Pancreas (tissue), 10 donors: ENCODE measurements around the gene SNED1. TPM values are rescaled to one million over a fixed set of nuclear protein-coding genes. Genes with fewer than 3 reads are reported as not detected.

Source experiments
- ATAC-seq, 4 donors: fragments of 200-7000 bp; cut with Tn5 transposase; one replicate each; pipeline versions ENCODE4 v1.8.0 to v1.9.1; 2020; ENCODE audit warnings: mild to moderate bottlenecking in 4 of 4, moderate library complexity in 4 of 4
- DNase-seq, 6 donors: peaks; one replicate each; pipeline ENCODE4 v3.0.0-alpha.2; 2020
- FAIRE-seq: peaks from 2 replicates; lab custom pipeline; 2012; peaks lifted over from hg19 to GRCh38; lab: Jason Lieb, UNC
- H3K27ac ChIP-seq, 4 donors: fragments of 200-600 bp; sonication (generic); 1 replicate in 3 of 4; 2 replicates in 1 of 4; pipeline versions ENCODE4 v1.5.0 to v1.8.0; 2020
- H3K27me3 ChIP-seq, 4 donors: fragments of 200-600 bp; one replicate each; pipeline ENCODE4 v1.8.0; 2021
- H3K36me3 ChIP-seq, 3 donors: fragments of 200-600 bp; sonication (generic) in 1 of 3; one replicate each; pipeline versions ENCODE4 v1.5.0 to v1.8.0; 2020 to 2021
- H3K4me1 ChIP-seq, 3 donors: fragments of 200-600 bp; one replicate each; pipeline ENCODE4 v1.8.0; 2021
- H3K4me3 ChIP-seq, 4 donors: fragments of 200-600 bp; sonication (generic) in 2 of 4; one replicate each; pipeline versions ENCODE4 v1.5.0 to v1.8.0; 2020 to 2021
- H3K9me3 ChIP-seq, 4 donors: fragments of 200-600 bp; one replicate each; pipeline ENCODE4 v1.8.0; 2021
- WGBS, 2 donors: extraction: QIAGEN DNeasy Blood & Tissue Kit; methylation state at CpG; one replicate each; pipeline ENCODE4 v1.1.7; 2013; 5-methylcytosine and 5-hydroxymethylcytosine counted together
- intact Hi-C, 3 donors: fragments of 100-400 bp; cut with DNase I; formaldehyde crosslinking; loops; one replicate each; pipeline versions ENCODE4 v1.11.1 to v1.14.2; 2022
- polyA plus RNA-seq, 2 donors: library from polyadenylated mRNA; stranded (reverse); fragments of 200-250 nt; gene quantifications; one replicate each; pipeline ENCODE4 v1.2.3, GENCODE V29; 2013
- total RNA-seq, 6 donors: library from RNA; stranded (reverse); fragmentation: NEBNext Ultra II Directional in 4 of 6; extraction: Animal tissue kit (Norgen Biotek cat#: 25700) in 4 of 6; gene quantifications; one replicate each; pipeline versions ENCODE4 v1.2.1 to v1.2.4, GENCODE V29; 2021 to 2023
- TF ChIP-seq, protein P1 (sequence below), 4 donors: fragments of 200-600 bp; sonication (generic) in 3 of 4; IDR thresholded peaks; one replicate each; pipeline versions ENCODE4 v1.5.0 to v1.8.0; 2021; ENCODE audit warnings: antibody characterized with exemption in 4 of 4
- donor health status: healthy with polysubstance abuse.
- donor health status: DM: no; HTN: no; CAD: no; lungs with moderate emphysema.
- donor health status: DM: no; HTN: no; CAD: no.
- donor health status: control.
- donor health status: control.
- donor health status: Bipolar disorder and iron deficiency.
- donor health status: DM: yes; HTN: yes; CAD: no.
- donor health status: DM: no; HTN: no; CAD: no.
- donor health status: DM: no; HTN: no; CAD: no.
- donor health status: DM: yes; HTN: yes; CAD: no.

Gene SNED1
- total and polyA plus RNA-seq, 8 donors, result 6.6 to 19.2 (median 10.0) TPM

DNA sequence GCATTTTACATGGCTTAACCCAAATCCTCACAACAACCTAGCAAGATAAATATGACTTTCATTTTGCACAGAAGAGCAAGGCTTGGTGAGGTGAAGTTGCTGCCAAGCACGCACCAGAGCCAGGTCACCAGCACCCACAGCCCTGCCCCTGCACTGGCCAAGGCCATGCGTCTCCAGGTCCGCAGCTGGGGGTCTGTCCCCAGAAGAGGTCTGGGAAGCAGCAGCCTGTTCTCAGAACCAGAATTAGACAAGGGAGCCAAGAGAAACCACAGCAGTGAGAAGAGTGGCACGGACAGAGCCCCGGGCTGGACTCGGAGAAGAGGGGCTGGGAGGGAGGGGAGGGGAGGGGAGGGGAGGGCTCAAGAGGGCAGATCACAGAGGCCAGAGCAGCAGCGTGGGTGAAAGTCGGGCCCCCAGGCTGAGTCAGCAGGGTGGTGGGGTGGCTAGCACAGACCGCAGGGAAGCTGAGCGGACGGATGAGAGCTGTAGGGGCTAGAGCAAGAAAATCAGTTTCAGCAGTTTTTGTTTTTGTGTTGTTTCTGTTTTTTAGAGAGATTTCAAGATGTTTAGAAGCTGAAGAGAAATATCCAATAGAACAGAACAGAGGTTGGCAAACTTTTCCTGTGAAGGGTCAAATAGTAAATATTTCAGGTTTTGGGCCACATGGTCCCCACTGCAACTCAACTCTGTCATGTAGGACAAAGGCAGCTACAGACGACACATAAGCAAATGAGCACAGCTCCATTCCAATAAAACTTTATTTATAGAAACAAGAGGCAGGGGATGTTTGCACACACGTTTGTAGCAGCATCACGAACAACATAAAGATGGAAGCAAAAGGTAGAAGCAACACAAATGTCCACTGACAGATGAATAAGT is 111.0 kb downstream of the SNED1 start:
- Histone ChIP-seq H3K4me1 (no peaks in the 10 kb centered on the region), H3K36me3 (no peaks in the 10 kb centered on the region), H3K27me3 (no peaks in the 10 kb centered on the region), H3K9me3 (no peaks in the 10 kb centered on the region), H3K4me3 (no peak overlapping the region), H3K27ac (no peak overlapping the region)
- DNase-seq (peak in 1 of 6 donors; percentile 33), FAIRE-seq (no peak), ATAC-seq (no peak)
- TF ChIP-seq, protein P1, sequence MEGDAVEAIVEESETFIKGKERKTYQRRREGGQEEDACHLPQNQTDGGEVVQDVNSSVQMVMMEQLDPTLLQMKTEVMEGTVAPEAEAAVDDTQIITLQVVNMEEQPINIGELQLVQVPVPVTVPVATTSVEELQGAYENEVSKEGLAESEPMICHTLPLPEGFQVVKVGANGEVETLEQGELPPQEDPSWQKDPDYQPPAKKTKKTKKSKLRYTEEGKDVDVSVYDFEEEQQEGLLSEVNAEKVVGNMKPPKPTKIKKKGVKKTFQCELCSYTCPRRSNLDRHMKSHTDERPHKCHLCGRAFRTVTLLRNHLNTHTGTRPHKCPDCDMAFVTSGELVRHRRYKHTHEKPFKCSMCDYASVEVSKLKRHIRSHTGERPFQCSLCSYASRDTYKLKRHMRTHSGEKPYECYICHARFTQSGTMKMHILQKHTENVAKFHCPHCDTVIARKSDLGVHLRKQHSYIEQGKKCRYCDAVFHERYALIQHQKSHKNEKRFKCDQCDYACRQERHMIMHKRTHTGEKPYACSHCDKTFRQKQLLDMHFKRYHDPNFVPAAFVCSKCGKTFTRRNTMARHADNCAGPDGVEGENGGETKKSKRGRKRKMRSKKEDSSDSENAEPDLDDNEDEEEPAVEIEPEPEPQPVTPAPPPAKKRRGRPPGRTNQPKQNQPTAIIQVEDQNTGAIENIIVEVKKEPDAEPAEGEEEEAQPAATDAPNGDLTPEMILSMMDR (IDR thresholded peaks at IDR 0.05), result no peak
- WGBS, 2 donors, result 90 to 93% methylated on average over 14 of the region's 14 CpGs
- intact Hi-C loops, result no loop called here

DNA sequence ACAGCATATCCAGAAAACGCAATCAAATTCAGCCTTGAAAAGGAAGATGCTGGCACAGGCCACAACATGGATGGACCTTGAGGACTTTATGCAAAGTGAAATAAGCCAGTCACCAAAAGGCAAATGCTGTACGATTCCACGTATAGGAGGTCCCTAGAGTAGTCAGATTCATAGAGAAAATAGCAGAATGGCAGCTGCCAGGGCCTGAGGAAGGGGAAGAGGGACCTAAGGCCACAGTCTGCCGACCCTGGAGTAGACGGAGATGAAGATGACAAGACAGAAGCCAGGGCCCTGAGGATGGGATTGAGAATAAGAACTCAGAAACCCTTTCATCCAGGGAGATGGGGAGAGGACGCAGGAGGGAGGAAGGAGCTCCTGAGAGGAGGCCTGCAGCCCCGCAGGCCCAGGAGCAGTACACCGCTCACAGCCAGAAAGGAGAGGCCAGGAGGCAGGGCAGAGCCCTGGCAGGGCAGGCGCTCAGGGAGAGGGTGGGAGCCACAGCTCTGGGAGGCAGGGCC is 111.7 kb downstream of the SNED1 start:
- intact Hi-C loops, result no loop called here
- Histone ChIP-seq H3K9me3 (no peaks in the 10 kb centered on the region), H3K27me3 (no peaks in the 10 kb centered on the region), H3K27ac (no peak overlapping the region), H3K4me3 (no peak overlapping the region), H3K36me3 (no peaks in the 10 kb centered on the region), H3K4me1 (no peaks in the 10 kb centered on the region)
- 91 to 96% methylated on average over 9 of the region's 9 CpGs for WGBS, 2 donors
- ATAC-seq, result no peak
- FAIRE-seq, result no peak
- no peak for DNase-seq
- TF ChIP-seq, protein P1 (IDR thresholded peaks at IDR 0.05), result no peak

DNA sequence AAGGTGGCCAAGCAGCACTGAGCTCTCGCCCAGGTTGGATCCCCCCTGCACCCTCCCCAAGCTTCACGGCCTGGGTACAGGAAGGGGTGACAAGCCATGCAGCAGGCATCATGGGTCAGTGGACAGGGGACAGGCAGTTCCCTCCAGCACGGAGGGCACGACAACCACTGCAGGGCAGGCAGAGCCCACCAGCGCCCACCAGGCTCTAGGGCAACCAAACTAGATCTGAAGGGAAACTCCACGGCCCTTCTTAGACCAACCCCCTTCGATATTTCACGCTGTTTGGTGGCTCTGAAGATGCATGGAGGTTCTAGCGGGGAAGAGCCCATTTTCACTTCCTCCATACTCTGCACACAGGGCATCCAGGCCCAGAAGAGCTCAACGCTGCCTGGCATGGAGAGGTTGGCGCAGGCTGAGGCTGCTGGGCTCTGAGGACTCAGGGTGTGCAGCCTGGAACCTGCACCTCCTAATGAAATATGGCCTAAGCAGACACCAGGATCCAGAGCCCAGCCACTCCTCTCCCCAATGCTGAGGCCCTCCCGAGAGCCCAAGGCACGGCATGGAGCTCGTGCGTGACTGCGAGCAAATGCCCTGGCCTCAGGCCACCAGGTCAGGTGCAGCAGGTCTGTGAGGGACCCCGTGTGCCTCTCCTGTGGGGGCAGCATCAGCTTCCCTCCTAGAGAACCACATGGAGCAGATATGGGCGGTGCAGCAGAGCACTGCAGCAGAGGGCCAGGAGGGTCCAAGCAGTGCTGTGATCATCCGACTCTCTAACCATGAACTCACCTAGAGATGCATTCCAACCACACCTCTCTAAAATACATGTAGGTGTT is 112.4 kb downstream of the SNED1 start:
- H3K4me3 ChIP-seq, result no peak overlapping the region
- no peak for ATAC-seq
- intact Hi-C loops, result no loop called here
- H3K27me3 ChIP-seq, result no peaks in the 10 kb centered on the region
- TF ChIP-seq, protein P1 (IDR thresholded peaks at IDR 0.05), result no peak
- 88 to 96% methylated on average over 19 of the region's 19 CpGs for WGBS, 2 donors
- H3K4me1 ChIP-seq, result no peaks in the 10 kb centered on the region
- DNase-seq, result peak in 1 of 6 donors; percentile 48
- no peaks in the 10 kb centered on the region for H3K36me3 ChIP-seq
- FAIRE-seq, result no peak
- no peak overlapping the region for H3K27ac ChIP-seq
- no peaks in the 10 kb centered on the region for H3K9me3 ChIP-seq

DNA sequence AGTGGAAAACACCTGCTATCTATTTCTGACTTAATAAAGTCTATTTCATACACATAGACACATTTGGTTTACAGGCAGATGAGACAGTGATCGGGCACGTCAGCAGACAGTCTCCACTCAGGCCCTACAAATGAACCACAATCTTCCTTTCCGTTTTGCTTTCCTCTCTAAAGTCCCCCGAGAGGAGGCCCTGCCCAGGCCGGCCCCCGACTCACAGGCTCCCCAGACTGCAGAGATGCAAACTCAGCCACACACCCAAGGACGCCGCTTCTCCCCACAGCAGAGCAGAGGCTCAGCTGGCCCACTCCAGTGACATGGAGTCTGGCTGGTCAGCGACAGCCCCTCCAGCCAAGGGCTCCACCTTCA is 113.0 kb downstream of the SNED1 start:
- FAIRE-seq (no peak), ATAC-seq (no peak), DNase-seq (peak in 1 of 6 donors; percentile 25)
- no peak overlapping the region for H3K27ac ChIP-seq
- H3K4me3 ChIP-seq, result no peak overlapping the region
- intact Hi-C loops, result no loop called here
- TF ChIP-seq, protein P1 (IDR thresholded peaks at IDR 0.05), result no peak
- no peaks in the 10 kb centered on the region for H3K9me3 ChIP-seq
- WGBS, 2 donors, result 83 to 92% methylated on average over 9 of the region's 9 CpGs
- no peaks in the 10 kb centered on the region for H3K4me1 ChIP-seq
- H3K36me3 ChIP-seq, result no peaks in the 10 kb centered on the region
- no peaks in the 10 kb centered on the region for H3K27me3 ChIP-seq
